Right lobe of liver (tissue), 4 donors: Measurements from ENCODE around the gene CPNE2.

Experiments used
- POLR2A ChIP-seq: fragments of 450-650 bp; IDR thresholded peaks from one replicate; pipeline ENCODE4 v1.6.1; 2017; ENCODE audit warnings: antibody characterized with exemption, mild to moderate bottlenecking
- TF ChIP-seq, protein P1 (sequence below), 4 donors: fragments of 200-600 bp in 3 of 4; fragments of 450-650 bp in 1 of 4; IDR thresholded peaks; one replicate each; pipeline versions ENCODE4 v1.5.1 to v1.8.0; 2016 to 2022; ENCODE audit warnings: antibody characterized with exemption in 4 of 4, mild to moderate bottlenecking in 2 of 4
- donor health status: DM: no; HTN: no; CAD: no.
- donor health status: DM: no; HTN: no; CAD: no.
- donor health status: DM: no; HTN: yes; CAD: no.

GRCh38 chr16:57077714-57078113 is 14.7 kb upstream of the CPNE2 start:
- TF ChIP-seq, protein P1, sequence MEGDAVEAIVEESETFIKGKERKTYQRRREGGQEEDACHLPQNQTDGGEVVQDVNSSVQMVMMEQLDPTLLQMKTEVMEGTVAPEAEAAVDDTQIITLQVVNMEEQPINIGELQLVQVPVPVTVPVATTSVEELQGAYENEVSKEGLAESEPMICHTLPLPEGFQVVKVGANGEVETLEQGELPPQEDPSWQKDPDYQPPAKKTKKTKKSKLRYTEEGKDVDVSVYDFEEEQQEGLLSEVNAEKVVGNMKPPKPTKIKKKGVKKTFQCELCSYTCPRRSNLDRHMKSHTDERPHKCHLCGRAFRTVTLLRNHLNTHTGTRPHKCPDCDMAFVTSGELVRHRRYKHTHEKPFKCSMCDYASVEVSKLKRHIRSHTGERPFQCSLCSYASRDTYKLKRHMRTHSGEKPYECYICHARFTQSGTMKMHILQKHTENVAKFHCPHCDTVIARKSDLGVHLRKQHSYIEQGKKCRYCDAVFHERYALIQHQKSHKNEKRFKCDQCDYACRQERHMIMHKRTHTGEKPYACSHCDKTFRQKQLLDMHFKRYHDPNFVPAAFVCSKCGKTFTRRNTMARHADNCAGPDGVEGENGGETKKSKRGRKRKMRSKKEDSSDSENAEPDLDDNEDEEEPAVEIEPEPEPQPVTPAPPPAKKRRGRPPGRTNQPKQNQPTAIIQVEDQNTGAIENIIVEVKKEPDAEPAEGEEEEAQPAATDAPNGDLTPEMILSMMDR (IDR thresholded peaks at IDR 0.05) = no peak
- no peak for TF ChIP-seq POLR2A
